GM21825 (cell line): Measurements from ENCODE around the gene BIRC7.

Experiments
- ATAC-seq: cut with Tn5 transposase; IDR thresholded peaks from one replicate; pipeline ENCODE4 v1.9.1; 2021; ENCODE audit warnings: mild to moderate bottlenecking, moderate library complexity; ENCODE audit not compliant: unreplicated experiment

Gene BIRC7

GRCh38 chr20:63224412-63225081, 11.2 kb upstream of the BIRC7 start:
- no peak for ATAC-seq

- ATAC-seq = no peak
Observed at GRCh38 chr20:63225082-63225454, 10.6 kb upstream of the BIRC7 start.

- no peak for ATAC-seq
Observed at GRCh38 chr20:63226042-63226943, 9.4 kb upstream of the BIRC7 start.

- no peak for ATAC-seq
Observed at GRCh38 chr20:63227260-63227659, 8.4 kb upstream of the BIRC7 start.

- ATAC-seq = no peak
Observed at GRCh38 chr20:63228806-63229205, 6.9 kb upstream of the BIRC7 start.

GRCh38 chr20:63230800-63231268, 4.9 kb upstream of the BIRC7 start:
- ATAC-seq = no peak

- ATAC-seq = no peak
Observed at GRCh38 chr20:63232235-63233060, 3.3 kb upstream of the BIRC7 start.

GRCh38 chr20:63233061-63233344, 2.7 kb upstream of the BIRC7 start:
- no peak for ATAC-seq

- ATAC-seq = no peak
Observed at GRCh38 chr20:63233924-63234323, 1.8 kb upstream of the BIRC7 start.

- no peak for ATAC-seq
Observed at GRCh38 chr20:63234693-63235398, 859 bp upstream of the BIRC7 start.

GRCh38 chr20:63236116-63236837, 572 bp downstream of the BIRC7 start:
- no peak for ATAC-seq

GRCh38 chr20:63238031-63238430, 2.3 kb downstream of the BIRC7 start:
- ATAC-seq = no peak

- no peak for ATAC-seq
Observed at GRCh38 chr20:63238514-63239125, 2.9 kb downstream of the BIRC7 start.

- no peak for ATAC-seq
Observed at GRCh38 chr20:63239431-63239830, 3.7 kb downstream of the BIRC7 start.

GRCh38 chr20:63240004-63240403, 4.3 kb downstream of the BIRC7 start:
- no peak for ATAC-seq

GRCh38 chr20:63241272-63241671, 5.6 kb downstream of the BIRC7 start:
- no peak for ATAC-seq

GRCh38 chr20:63242736-63243135, 7.0 kb downstream of the BIRC7 start:
- no peak for ATAC-seq

GRCh38 chr20:63243604-63244247, 8.0 kb downstream of the BIRC7 start:
- ATAC-seq = no peak

- ATAC-seq = no peak
Observed at GRCh38 chr20:63244468-63244867, 8.8 kb downstream of the BIRC7 start.
